ENCODE data around the gene GP1BB.
"Not testable (repeated sequence)": the region's sequence is repeated elsewhere in the genome, so short reads cannot be mapped to it uniquely, and the experiment has no call there.

GP1BB gene

DNA sequence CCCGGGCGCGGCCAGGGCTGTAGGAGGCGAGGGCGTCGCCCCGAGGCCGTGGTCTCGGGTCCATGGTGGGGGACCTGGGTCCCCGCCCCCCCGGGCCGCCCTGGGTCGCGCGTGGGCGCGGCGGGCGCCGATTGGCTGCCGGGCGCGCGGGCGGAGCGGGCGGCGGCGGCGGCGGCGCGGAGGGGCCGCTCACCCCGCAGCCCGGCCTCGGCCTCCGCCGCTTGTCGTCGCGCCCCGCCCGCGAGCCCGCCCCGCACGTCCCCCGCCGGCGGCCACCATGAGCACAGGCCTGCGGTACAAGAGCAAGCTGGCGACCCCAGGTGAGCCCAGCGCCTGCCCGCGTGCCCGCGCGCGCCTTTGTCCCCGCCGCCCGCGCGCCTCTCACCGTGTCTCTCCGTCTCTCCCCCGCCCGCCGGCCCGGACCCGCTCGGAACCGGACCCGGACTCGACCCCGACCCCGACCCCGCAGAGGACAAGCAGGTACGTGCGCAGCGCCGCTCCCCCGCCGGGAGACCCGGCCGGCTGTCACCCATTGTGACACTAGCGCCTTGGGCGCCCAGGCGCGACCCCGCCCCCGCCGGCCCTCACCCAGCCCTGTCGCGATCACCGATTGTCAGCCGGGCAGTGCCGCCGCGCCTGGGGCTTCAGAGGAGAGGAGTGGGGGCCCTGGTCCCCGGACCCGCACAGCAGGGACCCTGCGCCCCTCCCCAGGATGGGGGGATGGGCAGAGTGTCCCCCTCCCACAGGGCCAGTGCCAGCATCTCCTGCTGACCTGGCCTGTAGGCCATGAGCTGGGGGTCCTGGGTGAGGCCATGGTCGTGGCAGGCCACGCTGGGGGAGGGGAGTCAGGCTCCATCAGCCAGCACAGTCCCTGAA lies 8.8 kb upstream of the GP1BB start, which contains the start of gene SEPTIN5:
TSS of gene SEPTIN5 (plus strand) at position 192 of the 876 bp plus-strand sequence. CDS start at position 278, 86 bp downstream.
- no peak for DNase-seq

DNA sequence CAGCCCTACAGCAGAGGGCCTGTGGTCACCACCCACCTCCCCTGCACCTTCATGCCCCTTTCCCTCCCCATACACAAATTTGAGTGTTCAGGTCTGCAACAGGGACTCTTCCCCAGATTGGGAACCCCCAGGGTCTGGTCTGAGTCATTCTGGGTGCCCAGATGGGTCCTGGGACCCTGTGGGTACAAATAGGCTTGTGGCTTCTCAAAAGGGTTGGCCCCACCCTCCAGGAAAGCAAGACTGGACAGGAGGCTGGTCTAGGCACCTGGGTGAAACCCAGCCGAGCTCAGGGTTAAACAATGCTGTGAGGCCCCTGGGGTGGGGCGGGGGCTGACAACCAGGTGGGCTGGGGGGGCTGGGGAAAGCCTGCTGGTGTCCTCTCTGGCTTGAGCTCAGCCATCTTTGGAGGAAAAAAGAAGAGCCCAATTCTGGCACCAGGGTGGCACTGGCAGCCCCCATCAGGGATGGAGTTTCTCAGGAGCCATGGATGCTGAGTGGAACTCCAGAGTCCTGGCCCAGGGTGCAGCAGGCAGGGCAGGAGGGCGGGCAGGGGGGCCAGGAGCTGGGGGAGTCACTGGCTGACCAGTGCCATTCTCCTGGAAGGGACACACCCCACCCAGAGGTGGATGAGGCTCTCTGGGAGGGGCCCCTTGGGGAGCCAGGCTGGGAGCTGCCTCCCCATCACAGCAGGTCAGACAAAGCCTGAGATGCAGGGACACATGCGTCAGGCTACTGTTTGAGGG lies 8.0 kb upstream of the GP1BB start:
- DNase-seq, result no peak

DNA sequence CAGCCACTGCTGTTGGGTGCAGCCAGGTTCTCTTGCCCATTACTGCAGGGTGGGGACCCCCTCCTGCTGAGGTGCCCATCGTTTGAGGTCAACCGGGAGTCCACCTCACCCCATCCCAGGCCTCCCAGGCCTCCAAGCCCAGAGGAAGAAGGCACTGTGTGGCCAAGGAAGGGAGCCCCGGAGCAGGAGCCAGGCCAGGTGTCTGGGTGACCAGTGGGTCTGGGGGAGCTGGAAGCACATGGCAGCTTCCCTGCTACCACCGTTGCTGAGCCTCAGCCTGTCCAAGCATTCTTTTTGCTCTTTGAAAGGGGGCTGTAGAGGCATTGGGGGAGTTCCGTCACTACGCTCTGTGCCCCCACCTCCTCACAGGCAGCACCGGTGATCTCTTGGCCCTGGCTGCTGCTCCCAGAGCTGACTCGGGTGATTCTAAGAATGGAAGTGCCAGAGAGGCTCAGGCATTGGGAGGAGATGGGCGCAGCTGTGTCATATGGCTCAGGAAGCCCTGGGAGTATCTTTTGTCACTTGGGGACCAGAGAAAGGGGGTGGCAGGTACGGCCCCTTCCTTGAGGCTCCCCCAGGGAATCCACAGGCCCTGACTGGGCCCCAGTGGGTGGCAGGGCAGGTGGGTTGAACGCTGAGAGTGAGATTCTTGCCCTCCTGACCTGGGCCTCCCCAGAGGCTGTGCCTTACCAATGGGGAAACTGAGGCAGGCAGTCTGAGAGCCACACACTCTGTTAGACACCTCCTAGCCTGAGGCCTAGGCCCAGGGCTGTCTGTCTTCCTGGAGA lies 7.1 kb upstream of the GP1BB start:
- no peak for DNase-seq

GRCh38 chr22:19716829-19717105 lies 6.6 kb upstream of the GP1BB start:
- DNase-seq, result no peak

DNA sequence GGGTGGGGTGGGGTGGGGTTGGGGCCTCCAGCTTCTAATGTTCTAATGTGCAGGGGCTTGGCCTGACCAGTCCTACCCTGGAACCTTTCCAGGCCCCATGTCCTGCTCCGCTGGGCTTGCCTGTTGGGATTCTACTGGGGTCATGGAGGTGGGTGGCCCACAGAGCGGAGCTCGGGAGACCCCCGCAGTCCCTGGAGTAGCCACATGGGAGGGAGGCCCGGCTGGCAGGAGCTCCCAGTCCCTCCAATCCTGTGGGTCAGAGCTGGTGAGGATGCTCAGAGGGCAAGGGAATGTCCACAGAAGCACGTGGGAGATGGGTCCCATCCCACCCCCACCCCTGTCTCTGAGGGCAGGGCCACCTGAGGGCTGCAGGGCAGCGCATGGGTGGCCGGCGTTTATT lies 6.2 kb upstream of the GP1BB start:
- DNase-seq, result no peak

DNA sequence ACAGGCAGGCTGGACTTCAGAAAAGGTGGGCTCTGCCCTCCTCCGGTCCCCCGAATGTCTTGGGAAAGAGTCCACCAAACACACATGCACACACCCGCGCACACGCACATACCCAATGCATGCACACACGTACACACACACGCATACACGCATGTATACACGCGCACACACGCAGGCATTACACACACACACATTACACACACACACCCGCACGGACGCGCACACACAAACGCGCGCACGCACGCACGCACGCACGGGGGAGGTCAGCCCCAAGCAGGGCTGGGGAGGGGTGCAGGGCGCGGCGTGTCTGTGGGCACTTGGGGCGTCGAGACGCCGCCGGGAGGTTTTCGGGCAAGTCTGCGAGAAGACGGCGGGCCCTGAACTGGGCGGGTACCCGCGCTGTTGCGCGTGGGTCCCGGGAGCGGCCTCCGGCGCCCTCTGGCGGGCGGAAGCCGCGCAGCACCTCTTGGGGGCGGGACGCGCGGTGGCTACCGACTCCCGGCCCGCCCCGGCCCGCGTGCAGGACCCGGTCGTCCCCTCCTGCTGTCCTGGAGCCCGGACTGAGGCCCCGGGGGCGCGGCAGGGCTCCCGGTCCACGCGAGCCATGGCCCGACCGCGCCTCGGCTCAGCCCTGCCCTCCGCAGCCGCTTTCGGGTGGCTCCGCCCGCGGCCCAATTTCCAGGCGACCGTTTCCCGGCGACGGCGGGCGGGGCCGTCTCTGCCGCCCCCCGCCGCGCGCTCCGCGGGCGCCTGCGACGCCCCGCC lies 5.5 kb upstream of the GP1BB start:
- peak; percentile 16 for DNase-seq

- DNase-seq, result no peak
Observed at GRCh38 chr22:19718456-19719049, 4.8 kb upstream of the GP1BB start.

- no peak for DNase-seq
Observed at GRCh38 chr22:19719050-19719482, 4.3 kb upstream of the GP1BB start.

- DNase-seq, result no peak
Observed at GRCh38 chr22:19719488-19720021, 3.8 kb upstream of the GP1BB start.

DNA sequence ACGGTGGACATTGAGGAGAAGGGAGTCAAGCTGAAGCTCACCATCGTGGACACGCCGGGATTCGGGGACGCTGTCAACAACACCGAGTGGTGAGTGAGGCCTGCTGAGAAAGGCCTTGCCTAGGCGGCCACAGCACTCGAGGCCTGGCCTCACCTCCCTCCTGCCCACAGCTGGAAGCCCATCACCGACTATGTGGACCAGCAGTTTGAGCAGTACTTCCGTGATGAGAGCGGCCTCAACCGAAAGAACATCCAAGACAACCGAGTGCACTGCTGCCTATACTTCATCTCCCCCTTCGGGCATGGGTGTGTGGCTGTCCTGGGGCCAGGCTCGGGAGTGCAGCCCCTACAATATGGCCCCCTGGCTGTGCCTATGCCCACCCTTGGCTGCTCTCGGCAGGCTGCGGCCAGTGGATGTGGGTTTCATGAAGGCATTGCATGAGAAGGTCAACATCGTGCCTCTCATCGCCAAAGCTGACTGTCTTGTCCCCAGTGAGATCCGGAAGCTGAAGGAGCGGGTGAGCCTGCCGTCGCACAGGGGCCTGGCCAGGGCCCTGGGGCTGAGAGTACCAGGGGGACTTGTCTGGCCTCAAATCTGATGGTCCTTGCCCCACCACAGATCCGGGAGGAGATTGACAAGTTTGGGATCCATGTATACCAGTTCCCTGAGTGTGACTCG lies 3.0 kb upstream of the GP1BB start:
- no peak for DNase-seq

- DNase-seq, result no peak
Observed at GRCh38 chr22:19720999-19721329, 2.4 kb upstream of the GP1BB start.

DNA sequence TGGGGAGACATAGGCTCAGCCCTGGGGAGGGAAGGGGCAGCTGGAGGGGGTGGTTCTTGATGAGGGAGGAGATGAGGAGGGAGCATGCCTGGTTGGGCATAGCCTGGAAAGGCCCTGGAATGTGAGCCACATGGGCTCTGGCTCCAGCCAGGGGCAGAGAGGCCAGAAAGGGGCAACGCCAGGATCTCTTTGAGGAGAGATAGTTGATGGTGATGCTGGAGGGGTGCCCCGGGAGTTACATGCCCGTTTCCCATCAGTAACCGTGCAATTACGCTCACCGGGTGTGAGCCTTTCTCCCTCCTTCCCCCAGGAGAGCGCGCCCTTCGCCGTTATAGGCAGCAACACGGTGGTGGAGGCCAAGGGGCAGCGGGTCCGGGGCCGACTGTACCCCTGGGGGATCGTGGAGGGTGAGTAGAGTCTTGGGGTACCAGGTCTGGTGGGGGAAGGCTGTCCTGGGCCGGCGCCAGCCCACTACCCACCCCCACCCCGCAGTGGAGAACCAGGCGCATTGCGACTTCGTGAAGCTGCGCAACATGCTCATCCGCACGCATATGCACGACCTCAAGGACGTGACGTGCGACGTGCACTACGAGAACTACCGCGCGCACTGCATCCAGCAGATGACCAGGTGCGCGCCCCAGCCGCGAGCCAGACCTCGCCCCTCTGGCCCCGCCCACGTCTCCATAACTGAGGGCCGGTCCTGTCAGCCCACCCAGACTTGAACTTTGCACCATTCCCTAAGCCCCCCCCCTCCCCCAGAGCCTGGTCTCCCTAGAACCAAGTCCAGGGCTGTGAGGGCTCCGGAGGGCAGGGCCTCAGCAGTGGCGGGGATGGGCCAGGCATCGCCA lies 1.8 kb upstream of the GP1BB start:
- no peak for DNase-seq

DNA sequence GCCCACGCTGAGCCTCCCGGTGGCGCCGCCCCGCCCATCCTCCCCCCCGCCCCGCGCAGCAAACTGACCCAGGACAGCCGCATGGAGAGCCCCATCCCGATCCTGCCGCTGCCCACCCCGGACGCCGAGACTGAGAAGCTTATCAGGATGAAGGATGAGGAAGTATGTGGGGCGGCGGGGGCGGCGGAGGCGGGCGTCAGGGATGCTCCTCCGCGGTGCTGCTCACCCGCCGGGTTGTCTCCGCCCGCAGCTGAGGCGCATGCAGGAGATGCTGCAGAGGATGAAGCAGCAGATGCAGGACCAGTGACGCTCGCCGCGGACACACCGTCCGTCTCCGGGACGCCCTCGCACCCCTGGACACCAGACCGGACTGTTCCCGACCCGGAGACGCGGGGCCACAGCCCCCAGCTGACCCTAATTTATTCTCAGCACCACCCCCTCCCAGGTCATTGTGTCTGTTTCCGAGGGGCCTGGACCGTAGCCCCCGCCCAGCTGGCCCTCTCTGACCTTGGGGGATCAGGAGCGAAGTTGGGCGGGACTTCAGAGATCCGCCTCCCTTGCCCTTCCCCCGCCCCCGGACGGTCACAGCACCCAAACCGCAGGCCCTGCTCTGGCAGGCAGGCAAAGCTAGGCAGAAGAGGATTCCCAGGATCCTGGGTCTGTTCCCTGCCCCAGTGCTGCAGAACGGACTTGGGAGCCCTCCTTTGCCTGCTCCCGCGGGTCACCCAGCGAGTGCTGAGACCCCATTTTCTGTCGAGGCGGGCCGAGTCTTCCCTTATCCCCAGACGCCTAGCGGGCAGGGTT lies 959 bp upstream of the GP1BB start:
- no peak for DNase-seq

- no peak for DNase-seq
Observed at GRCh38 chr22:19722982-19723231, 432 bp upstream of the GP1BB start.

DNA sequence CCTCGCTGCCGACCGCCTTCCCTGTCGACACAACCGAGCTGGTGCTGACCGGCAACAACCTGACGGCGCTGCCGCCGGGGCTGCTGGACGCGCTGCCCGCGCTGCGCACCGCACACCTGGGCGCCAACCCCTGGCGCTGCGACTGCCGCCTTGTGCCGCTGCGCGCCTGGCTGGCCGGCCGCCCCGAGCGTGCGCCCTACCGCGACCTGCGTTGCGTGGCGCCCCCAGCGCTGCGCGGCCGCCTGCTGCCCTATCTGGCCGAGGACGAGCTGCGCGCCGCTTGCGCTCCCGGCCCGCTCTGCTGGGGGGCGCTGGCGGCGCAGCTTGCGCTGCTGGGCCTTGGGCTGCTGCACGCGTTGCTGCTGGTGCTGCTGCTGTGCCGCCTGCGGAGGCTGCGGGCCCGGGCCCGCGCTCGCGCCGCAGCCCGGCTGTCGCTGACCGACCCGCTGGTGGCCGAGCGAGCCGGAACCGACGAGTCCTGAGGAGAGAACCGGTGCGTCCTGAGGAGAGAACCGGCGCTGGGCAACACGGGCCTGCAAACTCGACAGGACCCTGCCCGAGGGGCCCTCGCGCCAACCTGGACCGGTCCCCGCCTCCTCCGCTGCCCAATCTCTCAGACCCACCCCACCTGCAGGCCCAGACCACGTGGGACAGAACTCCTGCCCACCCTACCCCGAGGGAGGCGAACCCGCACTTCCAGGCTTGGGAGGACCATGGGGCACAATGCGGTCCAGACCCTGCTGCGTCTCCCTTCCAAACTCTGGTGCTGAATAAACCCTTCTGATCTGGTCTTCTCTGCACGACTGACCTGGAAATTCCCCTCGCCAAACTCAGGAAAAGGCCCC lies 866 bp downstream of the GP1BB start:
- no peak for DNase-seq

GRCh38 chr22:19724927-19725661 lies 1.8 kb downstream of the GP1BB start:
- DNase-seq, result no peak

DNA sequence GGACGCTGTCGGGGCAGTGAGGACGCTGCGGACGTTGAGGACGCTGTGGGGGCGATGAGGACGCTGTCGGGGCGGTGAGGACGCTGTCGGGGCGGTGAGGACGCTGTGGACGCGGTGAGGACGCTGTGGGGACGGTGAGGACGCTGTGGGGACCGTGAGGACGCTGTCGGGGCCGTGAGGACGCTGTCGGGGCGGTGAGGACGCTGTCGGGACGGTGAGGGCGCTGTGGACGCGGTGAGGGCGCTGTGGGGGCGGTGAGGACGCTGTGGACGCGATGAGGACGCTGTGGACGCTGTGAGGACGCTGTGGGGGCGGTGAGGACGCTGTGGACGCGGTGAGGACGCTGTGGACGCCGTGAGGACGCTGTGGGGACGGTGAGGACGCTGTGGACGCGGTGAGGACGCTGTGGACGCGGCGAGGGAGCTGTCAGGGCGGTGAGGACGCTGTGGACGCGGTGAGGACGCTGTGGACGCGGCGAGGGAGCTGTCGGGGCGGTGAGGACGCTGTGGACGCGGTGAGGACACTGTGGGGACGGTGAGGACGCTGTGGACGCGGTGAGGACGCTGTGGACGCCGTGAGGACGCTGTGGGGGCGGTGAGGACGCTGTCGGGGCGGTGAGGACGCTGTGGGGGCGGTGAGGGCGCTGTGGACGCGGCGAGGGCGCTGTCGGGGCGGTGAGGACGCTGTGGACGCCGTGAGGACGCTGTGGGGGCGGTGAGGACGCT lies 2.9 kb downstream of the GP1BB start:
- DNase-seq, result not testable (repeated sequence)
